HEK293 (cell line): ENCODE data around the gene MESD.

Experiments
- CTCF ChIP-seq: fragments of 450-650 bp; formaldehyde crosslinking; IDR thresholded peaks from 2 replicates; pipeline ENCODE4 v1.5.1; 2016; ENCODE audit warnings: missing biosample characterization, missing genetic modification characterization
- ELK4 ChIP-seq: IDR thresholded peaks from 2 replicates; pipeline ENCODE4 v1.6.1; 2011; ENCODE audit warnings: mild to moderate bottlenecking, low read depth, low read length, borderline replicate concordance
- GLIS2 ChIP-seq: fragments of 450-650 bp; formaldehyde crosslinking; IDR thresholded peaks from 2 replicates; pipeline ENCODE4 v1.5.1; 2016; ENCODE audit warnings: missing biosample characterization, missing genetic modification characterization
- HIC1 ChIP-seq: fragments of 450-650 bp; formaldehyde crosslinking; IDR thresholded peaks from 2 replicates; pipeline ENCODE4 v1.5.1; 2016; ENCODE audit warnings: missing biosample characterization, missing genetic modification characterization
- INSM2 ChIP-seq: fragments of 450-650 bp; formaldehyde crosslinking; IDR thresholded peaks from 2 replicates; pipeline ENCODE4 v1.5.1; 2016; ENCODE audit warnings: missing biosample characterization, missing genetic modification characterization
- SCRT2 ChIP-seq: fragments of 450-650 bp; formaldehyde crosslinking; IDR thresholded peaks from 2 replicates; pipeline ENCODE4 v1.5.1; 2016; ENCODE audit warnings: missing biosample characterization, missing genetic modification characterization
- ZBTB44 ChIP-seq: fragments of 450-650 bp; IDR thresholded peaks from 2 replicates; pipeline ENCODE4 v1.5.1; 2018; ENCODE audit warnings: missing biosample characterization, mild to moderate bottlenecking, missing genetic modification characterization
- ZFP69B ChIP-seq: fragments of 450-650 bp; formaldehyde crosslinking; IDR thresholded peaks from 2 replicates; pipeline ENCODE4 v1.5.1; 2016; ENCODE audit warnings: missing biosample characterization, missing genetic modification characterization
- ZNF112 ChIP-seq: fragments of 450-650 bp; formaldehyde crosslinking; IDR thresholded peaks from 2 replicates; pipeline ENCODE4 v1.5.0; 2017; ENCODE audit warnings: missing biosample characterization, missing genetic modification characterization
- ZNF140 ChIP-seq: fragments of 450-650 bp; formaldehyde crosslinking; IDR thresholded peaks from 2 replicates; pipeline ENCODE4 v1.5.1; 2016; ENCODE audit warnings: missing biosample characterization, missing genetic modification characterization
- ZNF16 ChIP-seq: fragments of 450-650 bp; formaldehyde crosslinking; IDR thresholded peaks from 2 replicates; pipeline ENCODE4 v1.5.1; 2016; ENCODE audit warnings: low read depth, missing biosample characterization, missing genetic modification characterization
- ZNF221 ChIP-seq: fragments of 450-650 bp; formaldehyde crosslinking; IDR thresholded peaks from 2 replicates; pipeline ENCODE4 v1.5.1; 2017; ENCODE audit warnings: missing biosample characterization, missing genetic modification characterization, borderline replicate concordance
- ZNF362 ChIP-seq: fragments of 450-650 bp; formaldehyde crosslinking; IDR thresholded peaks from 2 replicates; pipeline ENCODE4 v1.5.1; 2016; ENCODE audit warnings: missing biosample characterization, missing genetic modification characterization
- ZNF449 ChIP-seq: fragments of 450-650 bp; formaldehyde crosslinking; IDR thresholded peaks from 2 replicates; pipeline ENCODE4 v1.5.1; 2017; ENCODE audit warnings: missing biosample characterization, mild to moderate bottlenecking, missing genetic modification characterization, moderate library complexity
- ZNF501 ChIP-seq: fragments of 450-650 bp; formaldehyde crosslinking; IDR thresholded peaks from 2 replicates; pipeline ENCODE4 v1.5.1; 2016; ENCODE audit warnings: missing biosample characterization, missing genetic modification characterization
- ZNF626 ChIP-seq: fragments of 450-650 bp; sonication (Bioruptor Pico); formaldehyde crosslinking; IDR thresholded peaks from 2 replicates; pipeline ENCODE4 v1.5.1; 2018; ENCODE audit warnings: missing biosample characterization, missing genetic modification characterization, inconsistent platforms
- ZNF692 ChIP-seq: fragments of 450-650 bp; formaldehyde crosslinking; IDR thresholded peaks from 2 replicates; pipeline ENCODE4 v1.5.1; 2016; ENCODE audit warnings: missing biosample characterization, missing genetic modification characterization
- ZNF701 ChIP-seq: fragments of 450-650 bp; formaldehyde crosslinking; IDR thresholded peaks from 2 replicates; pipeline ENCODE4 v1.5.1; 2016; ENCODE audit warnings: missing biosample characterization, missing genetic modification characterization
- ZNF776 ChIP-seq: fragments of 450-650 bp; formaldehyde crosslinking; IDR thresholded peaks from 2 replicates; pipeline ENCODE4 v1.5.0; 2017; ENCODE audit warnings: missing biosample characterization, missing genetic modification characterization, borderline replicate concordance
- ZNF837 ChIP-seq: fragments of 450-650 bp; formaldehyde crosslinking; IDR thresholded peaks from 2 replicates; pipeline ENCODE4 v1.5.1; 2016; ENCODE audit warnings: missing biosample characterization, missing genetic modification characterization
- ZSCAN18 ChIP-seq: fragments of 450-650 bp; formaldehyde crosslinking; IDR thresholded peaks from 2 replicates; pipeline ENCODE4 v1.5.1; 2016; ENCODE audit warnings: missing biosample characterization, missing genetic modification characterization
- ZSCAN5A ChIP-seq: fragments of 450-650 bp; formaldehyde crosslinking; IDR thresholded peaks from 2 replicates; pipeline ENCODE4 v1.5.1; 2016; ENCODE audit warnings: missing biosample characterization, missing genetic modification characterization

MESD gene

GRCh38 chr15:80906159-80906766 lies 83.4 kb downstream of the MESD start (continued):
- TF ChIP-seq ZNF221 (tag by site-specific recombination) (no peak), ZNF140 (no peak), ZSCAN18 (no peak), CTCF (tag by site-specific recombination) (no peak), HIC1 (tag by site-specific recombination) (peak; percentile 55; the same call in 1 of the 2 replicates), ZFP69B (tag by site-specific recombination) (no peak), ZNF112 (no peak), ZNF626 (tag by site-specific recombination) (no peak), ZNF837 (tag by site-specific recombination) (no peak), ZNF701 (tag by site-specific recombination) (no peak), ZSCAN5A (tag by site-specific recombination) (no peak), ZNF362 (no peak), ZNF692 (peak; percentile 66; the same call in 1 of the 2 replicates), ZNF776 (tag by site-specific recombination) (no peak), SCRT2 (tag by site-specific recombination) (no peak), ZNF16 (tag by site-specific recombination) (no peak), ZNF449 (no peak), ELK4 (no peak), ZNF501 (tag by site-specific recombination) (no peak), GLIS2 (peak; percentile 48), INSM2 (tag by site-specific recombination) (peak; percentile 43; the same call in 1 of the 2 replicates), ZBTB44 (tag by site-specific recombination) (peak; percentile 72)
